Stromal cell of bone marrow (primary cell): Measurements from ENCODE around the gene PITX1.

Experiments
- DNase-seq: peaks from one replicate; pipeline ENCODE4 v3.0.0-alpha.2; 2012; ENCODE audit warnings: low read depth

Gene PITX1

GRCh38 chr5:135062216-135063055 is 28.4 kb upstream of the PITX1 start:
- no peak for DNase-seq

GRCh38 chr5:135061001-135061400 is 27.0 kb upstream of the PITX1 start:
- no peak for DNase-seq

GRCh38 chr5:135060021-135060420 is 26.0 kb upstream of the PITX1 start:
- DNase-seq, result no peak

- no peak for DNase-seq
These were observed 25.2 kb upstream of the PITX1 start for GRCh38 chr5:135059000-135059923.

- no peak for DNase-seq
These were observed 24.3 kb upstream of the PITX1 start for GRCh38 chr5:135058331-135058732.

GRCh38 chr5:135057233-135057632 is 23.2 kb upstream of the PITX1 start:
- no peak for DNase-seq

- no peak for DNase-seq
These were observed 22.4 kb upstream of the PITX1 start for GRCh38 chr5:135056316-135057030.

- no peak for DNase-seq
These were observed 21.4 kb upstream of the PITX1 start for GRCh38 chr5:135055396-135055795.

- DNase-seq, result no peak
These were observed 20.5 kb upstream of the PITX1 start for GRCh38 chr5:135054546-135054945.

GRCh38 chr5:135053989-135054388 is 20.0 kb upstream of the PITX1 start:
- no peak for DNase-seq

- no peak for DNase-seq
These were observed 19.2 kb upstream of the PITX1 start for GRCh38 chr5:135053278-135053677.

- no peak for DNase-seq
These were observed 18.6 kb upstream of the PITX1 start for GRCh38 chr5:135052511-135053145.

- DNase-seq, result no peak
These were observed 17.8 kb upstream of the PITX1 start for GRCh38 chr5:135051872-135052271.

GRCh38 chr5:135051399-135051798 is 17.4 kb upstream of the PITX1 start:
- no peak for DNase-seq

GRCh38 chr5:135050244-135050767 is 16.3 kb upstream of the PITX1 start:
- DNase-seq, result no peak

- no peak for DNase-seq
These were observed 14.9 kb upstream of the PITX1 start for GRCh38 chr5:135048930-135049329.

GRCh38 chr5:135048286-135048685 is 14.3 kb upstream of the PITX1 start:
- DNase-seq, result no peak

GRCh38 chr5:135047347-135047695 is 13.3 kb upstream of the PITX1 start:
- DNase-seq, result no peak

- no peak for DNase-seq
These were observed 12.8 kb upstream of the PITX1 start for GRCh38 chr5:135046661-135047346.

GRCh38 chr5:135045488-135045887 is 11.5 kb upstream of the PITX1 start:
- DNase-seq, result no peak

- DNase-seq, result no peak
These were observed 8.6 kb upstream of the PITX1 start for GRCh38 chr5:135042595-135042994.
